Middle frontal gyrus (tissue), 1 donor: Measurements from ENCODE around the gene ARMC3.

Source experiments
- DNase-seq: peaks from one replicate; pipeline ENCODE4 v3.0.0-alpha.2; 2015; ENCODE audit warnings: low spot score; ENCODE audit errors: extremely low spot score

The ARMC3 gene

GRCh38 chr10:22992075-22992474, 64.2 kb downstream of the ARMC3 start:
- no peak for DNase-seq

DNA sequence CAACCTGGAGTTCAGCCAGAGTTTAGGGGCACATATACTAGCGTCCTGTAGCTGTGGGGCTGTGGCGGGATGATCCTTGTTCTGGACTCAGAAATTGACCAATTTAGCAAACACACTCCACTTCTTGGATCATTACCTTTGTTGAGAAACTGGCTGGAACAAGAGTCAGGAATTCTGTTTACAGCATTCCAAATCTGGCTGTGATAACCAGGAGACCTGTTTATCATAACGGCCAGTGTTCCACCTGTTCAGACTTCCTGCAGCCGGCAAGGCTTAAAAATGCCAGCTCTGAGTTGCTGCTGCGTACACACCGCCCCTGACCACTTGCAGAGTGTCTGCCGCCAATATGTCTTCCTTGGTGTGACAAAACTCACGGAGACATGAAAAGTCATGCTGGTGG, 64.8 kb downstream of the ARMC3 start:
- DNase-seq, result no peak

- DNase-seq, result no peak
Observed at GRCh38 chr10:22993314-22993713, 65.5 kb downstream of the ARMC3 start.

DNA sequence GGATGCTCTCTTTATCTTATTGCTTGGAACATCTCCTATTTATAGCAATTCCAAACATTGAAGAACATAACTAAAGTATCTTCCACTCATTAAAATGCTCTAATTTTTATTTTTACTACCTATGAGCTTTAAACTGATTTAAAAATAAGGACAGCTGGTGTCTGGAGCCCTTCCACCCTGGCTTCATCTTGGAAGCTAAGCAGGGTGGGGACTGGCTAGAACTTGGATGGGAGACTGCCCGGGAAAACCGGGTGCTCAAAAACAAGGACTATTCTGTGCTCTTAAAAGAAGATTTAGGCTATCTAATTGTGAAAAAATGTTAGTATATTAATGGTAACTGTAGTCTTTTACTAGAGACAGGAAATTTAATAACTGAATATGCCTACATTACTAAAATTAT, 69.2 kb downstream of the ARMC3 start:
- no peak for DNase-seq

DNA sequence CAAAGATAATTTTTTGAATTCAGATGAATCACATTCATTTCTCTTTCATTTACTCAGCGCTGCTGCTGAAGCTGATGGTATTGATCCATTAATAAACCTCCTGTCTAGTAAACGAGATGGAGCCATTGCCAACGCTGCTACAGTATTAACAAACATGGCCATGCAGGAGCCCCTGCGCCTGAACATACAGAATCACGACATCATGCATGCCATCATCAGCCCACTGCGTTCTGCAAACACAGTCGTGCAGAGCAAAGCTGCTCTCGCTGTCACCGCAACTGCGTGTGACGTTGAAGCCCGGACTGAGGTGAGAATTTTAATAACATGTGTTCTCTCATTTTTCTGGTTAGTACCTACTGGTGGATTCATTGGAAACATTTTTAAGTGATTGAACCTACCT, 70.2 kb downstream of the ARMC3 start:
- no peak for DNase-seq

DNA sequence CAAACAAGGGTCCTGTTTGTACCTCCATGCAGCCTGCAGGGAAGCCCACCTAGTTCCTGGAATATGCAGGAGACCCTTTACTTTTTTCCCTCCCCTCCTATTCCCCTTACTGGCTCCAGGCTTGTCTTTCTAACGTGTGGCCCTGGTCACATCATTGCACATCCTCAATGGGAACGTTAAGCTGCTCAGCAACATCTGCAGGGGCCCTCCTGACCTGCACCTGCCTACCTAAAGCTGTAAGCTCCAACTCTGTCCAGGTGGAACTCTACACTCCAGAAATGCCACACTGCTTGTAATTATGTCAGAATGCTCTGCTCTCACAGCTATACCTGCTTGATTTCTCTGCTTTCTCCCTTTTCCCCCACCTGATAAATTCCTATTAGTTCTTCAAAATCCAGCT, 72.1 kb downstream of the ARMC3 start:
- DNase-seq, result no peak

DNA sequence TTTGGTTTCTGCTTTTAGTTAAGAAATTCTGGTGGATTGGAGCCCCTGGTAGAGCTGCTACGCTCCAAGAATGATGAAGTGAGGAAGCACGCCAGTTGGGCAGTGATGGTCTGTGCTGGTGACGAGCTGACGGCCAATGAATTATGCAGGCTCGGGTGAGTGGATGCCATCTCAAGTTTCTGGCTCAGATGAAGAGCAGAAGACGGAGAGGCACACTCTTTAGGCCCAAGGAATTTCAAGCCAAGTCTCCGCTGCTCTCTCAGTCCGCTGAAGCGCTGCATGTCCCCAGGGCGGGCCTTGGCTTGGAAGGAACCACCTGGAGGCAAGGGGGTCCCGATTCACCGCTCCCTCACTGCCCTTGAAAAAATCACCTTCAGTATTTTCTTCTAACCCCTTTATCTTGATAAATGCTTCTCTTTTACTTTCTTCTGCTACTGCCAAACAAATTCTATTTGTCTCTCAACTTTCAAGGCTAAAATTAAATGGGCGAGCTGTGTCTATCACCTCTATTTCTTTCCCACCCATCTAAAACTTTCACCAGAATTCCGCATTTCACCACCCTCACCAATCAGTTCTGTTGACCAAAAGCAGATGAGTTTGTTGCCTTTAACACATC, 74.2 kb downstream of the ARMC3 start:
- DNase-seq, result no peak

DNA sequence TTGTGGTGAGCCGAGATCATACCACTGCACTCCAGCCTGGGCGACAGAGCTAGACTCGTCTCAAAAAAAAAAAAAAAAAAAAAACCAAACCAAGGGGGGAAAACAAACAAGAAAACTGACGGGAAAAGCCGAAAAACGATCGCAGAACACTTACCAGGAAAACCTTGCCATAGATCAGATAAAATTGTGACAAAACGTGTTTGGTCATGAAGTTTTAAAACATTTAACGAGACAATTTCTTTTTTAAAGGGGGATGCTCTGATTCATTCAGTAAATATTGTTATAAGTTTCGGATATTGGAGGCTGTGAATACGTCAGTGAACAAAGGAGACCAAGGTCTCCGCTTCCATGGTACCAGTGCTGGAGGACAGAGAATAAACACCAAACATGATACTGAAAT, 77.3 kb downstream of the ARMC3 start:
- no peak for DNase-seq

- DNase-seq, result no peak
Observed at GRCh38 chr10:23013581-23014335, 85.9 kb downstream of the ARMC3 start.

- no peak for DNase-seq
Observed at GRCh38 chr10:23015021-23015707, 87.3 kb downstream of the ARMC3 start.

DNA sequence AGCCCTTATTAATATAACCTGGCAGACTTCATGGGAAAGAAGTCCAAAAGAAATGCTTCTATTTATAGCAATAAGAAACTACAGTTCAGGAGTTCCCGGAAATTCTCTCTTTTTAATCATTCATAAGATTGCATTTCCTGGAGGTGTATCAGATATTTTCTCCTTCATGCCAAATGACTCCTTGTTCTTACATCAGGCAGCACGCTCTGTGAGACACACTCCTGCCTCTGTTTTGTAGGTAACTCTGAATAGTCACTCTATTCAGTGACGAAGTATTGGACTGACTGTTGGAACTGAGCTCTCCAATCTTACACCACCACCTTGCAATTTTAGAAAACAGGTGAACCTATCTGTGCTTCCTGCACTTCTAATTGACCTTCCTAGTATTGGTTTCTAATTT, 88.8 kb downstream of the ARMC3 start:
- no peak for DNase-seq

DNA sequence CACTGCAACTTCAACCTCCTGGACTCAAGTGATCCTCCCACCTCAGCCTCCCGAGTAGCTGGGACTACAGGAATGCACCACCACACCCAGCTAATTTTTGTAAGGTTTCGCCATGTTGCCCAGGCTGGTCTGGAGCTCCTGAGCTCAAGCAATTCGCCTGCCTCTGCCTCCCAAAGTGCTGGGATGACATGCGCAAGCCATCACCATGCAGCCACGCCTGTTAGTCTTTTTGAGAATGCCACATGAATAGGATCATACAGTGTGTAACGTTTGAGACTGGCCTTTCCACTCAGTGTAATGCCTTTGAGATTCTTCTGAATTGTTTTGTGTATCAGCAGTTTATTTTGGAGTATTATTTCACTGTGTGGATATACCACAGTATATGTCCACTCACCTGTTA, 91.8 kb downstream of the ARMC3 start:
- DNase-seq, result no peak

DNA sequence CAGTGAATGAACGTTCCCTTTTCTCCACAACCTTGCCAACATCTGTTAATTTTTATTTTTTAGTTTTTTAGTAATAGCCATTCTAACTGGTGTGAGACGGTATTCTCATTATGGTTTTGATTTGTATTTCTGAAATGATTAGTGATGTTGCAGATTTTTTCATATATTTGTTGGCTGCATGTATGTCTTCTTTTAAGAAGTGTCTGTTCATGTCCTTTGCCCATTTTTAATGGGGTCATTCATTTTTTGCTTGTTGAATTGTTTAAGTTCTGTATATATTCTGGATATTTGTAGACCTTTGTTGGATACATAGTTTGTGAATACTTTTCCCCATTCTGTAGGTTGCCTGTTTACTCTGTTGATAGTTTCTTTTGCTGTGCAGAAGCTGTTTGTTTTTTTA, 93.6 kb downstream of the ARMC3 start:
- DNase-seq, result no peak

DNA sequence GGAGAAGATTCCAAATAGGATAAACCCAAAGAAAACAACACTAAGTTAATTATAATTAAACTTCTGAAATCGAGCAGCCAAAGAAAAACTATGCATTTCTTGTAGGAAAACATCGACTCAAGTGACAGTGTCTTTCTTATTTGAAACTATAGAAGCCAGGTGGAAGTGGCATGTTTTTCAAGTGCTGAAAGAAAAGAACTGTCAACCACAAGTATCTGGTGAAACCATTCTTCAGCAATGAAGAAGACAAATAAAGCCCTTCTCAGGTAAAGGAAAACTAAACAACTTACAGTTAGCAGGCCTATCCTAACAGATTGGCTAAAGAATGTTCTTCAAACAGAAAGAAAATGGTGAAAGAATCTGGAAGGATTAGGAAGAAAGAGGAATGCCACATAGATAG, 96.1 kb downstream of the ARMC3 start:
- DNase-seq, result no peak

- DNase-seq, result no peak
Observed at GRCh38 chr10:23031318-23031717, 103.5 kb downstream of the ARMC3 start.

DNA sequence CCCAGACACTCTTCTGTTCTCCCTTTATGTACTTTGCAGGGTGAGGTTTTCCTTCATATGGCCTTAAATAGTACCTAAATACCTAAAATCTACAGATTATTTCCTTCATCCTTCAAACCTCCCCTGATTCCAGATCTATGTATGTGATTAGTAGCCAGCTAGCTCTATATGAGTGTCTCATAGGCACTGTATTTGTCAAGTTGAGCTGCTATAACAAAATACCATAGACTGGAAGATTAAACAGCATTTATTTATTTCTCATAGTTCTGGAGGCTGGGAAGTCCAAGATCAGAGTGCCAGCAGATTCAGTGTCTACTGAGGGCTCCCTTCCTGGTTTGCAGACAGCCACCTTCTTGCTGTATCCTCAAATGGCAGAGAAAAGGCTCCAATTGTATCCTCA, 106.9 kb downstream of the ARMC3 start:
- DNase-seq, result no peak

DNA sequence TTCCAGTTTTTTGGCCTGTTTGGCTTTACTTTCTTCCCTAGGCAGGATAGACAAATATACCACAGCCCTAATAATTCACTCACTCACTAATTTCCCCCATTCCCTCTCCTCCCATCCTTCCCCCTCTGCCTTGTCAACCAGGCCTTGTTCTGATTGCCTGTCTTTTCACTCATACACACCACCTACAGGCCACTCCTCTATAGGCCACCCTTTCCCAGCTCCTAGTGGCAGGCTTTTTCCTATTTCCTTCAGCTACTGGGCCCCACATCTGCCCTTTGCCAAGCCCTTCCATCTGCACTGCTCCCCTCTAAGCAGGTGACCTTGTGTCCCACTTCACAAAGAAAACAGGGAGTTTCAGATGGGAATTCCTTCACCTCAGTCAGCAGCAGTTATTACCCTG, 107.7 kb downstream of the ARMC3 start:
- DNase-seq, result no peak

GRCh38 chr10:23037152-23037551, 109.3 kb downstream of the ARMC3 start:
- DNase-seq, result no peak

GRCh38 chr10:23037561-23037960, 109.7 kb downstream of the ARMC3 start:
- DNase-seq, result peak; percentile 65

- DNase-seq, result no peak
Observed at GRCh38 chr10:23038172-23038571, 110.3 kb downstream of the ARMC3 start.

DNA sequence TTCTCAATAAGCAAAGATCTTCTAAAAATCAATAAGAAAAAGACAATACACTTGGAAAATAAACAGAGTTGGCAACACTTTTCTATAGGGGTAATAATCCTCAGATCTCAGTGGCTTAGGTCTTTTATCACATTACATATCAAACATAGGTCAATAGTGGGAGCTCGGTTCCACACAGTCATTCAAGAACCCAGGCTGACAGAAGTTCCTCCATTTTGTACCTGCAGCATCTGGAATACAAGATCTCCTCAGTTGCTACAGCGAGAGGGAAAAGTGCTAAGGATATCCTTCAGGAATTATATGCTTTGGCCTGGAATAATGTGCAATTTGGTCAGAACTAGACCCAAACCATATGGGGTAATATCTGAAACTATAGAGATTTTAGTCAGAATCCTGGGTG, 112.1 kb downstream of the ARMC3 start:
- DNase-seq, result no peak

DNA sequence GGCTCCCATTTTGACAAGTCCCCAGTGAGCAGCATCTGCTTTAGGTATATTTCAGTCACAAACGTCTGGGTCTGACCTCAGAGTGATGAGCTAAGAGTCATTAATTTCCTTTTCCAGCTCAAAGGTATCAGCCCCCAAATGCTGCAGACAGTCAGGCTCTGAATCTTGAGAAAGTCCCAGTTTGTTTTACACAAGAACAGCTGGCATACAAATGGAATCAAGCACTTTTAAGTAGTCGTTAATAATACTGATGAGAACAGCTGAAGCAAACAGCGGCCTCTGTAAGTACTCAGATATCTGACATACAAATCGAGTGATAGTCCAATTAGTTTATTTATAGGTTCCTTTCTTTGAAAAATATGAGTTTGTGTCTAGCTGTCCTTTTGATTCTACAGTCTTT, 118.2 kb downstream of the ARMC3 start:
- DNase-seq, result no peak
